Duodenal mucosa (tissue), 2 donors: Measurements from ENCODE around the gene FNDC11.

ENCODE experiments used
- H3K27ac ChIP-seq: one replicate; pipeline ENCODE4 v1.7.0; 2013; ENCODE audit warnings: low read depth, low read length
- H3K27me3 ChIP-seq, 2 donors: one replicate each; pipeline ENCODE4 v1.7.0; 2013; ENCODE audit warnings: low read length in 2 of 2, control low read depth in 1 of 2; ENCODE audit not compliant: insufficient read depth in 2 of 2, control insufficient read depth in 1 of 2
- H3K36me3 ChIP-seq, 2 donors: one replicate each; pipeline ENCODE4 v1.7.0; 2013; ENCODE audit warnings: low read length in 2 of 2, control low read depth in 1 of 2; ENCODE audit not compliant: insufficient read depth in 2 of 2, control insufficient read depth in 1 of 2
- H3K4me1 ChIP-seq, 2 donors: one replicate each; pipeline ENCODE4 v1.7.0; 2013; ENCODE audit warnings: low read length in 2 of 2, control low read depth in 1 of 2; ENCODE audit not compliant: insufficient read depth in 2 of 2, control insufficient read depth in 1 of 2
- H3K4me3 ChIP-seq, 2 donors: one replicate each; pipeline ENCODE4 v1.7.0; 2013; ENCODE audit warnings: low read length in 2 of 2, low read depth in 1 of 2
- H3K9ac ChIP-seq, 2 donors: one replicate each; pipeline ENCODE4 v1.7.0; 2013; ENCODE audit warnings: low read length in 2 of 2, low read depth in 1 of 2
- H3K9me3 ChIP-seq, 2 donors: one replicate each; pipeline ENCODE4 v1.7.0; 2013; ENCODE audit warnings: low read length in 2 of 2, control low read depth in 1 of 2; ENCODE audit not compliant: control insufficient read depth in 1 of 2

Gene FNDC11

DNA sequence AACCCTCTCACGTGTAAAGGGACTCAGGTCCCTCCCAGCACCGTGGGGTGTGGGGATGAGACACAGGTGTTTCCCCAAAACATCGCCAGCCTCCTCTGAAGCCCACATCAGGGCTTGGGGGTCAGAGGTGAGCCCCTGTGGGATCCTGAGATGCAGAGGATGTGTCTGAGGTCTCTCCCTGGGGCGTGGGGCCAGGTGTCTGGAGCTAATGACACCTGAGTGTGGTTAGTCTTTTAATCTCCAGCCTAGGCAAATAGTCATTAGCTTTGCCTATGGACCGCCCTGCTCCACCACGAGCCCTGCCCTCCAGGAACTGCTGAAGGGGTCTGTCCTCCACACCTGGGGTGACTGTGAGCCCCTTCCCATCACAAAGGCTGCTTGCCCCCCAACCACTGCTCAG is 8.1 kb upstream of the FNDC11 start:
- no peak overlapping the region for H3K9ac ChIP-seq
- no peak overlapping the region for H3K4me3 ChIP-seq
- no peaks in the 10 kb centered on the region for H3K36me3 ChIP-seq
- H3K27ac ChIP-seq, result no peak overlapping the region
- no peaks in the 10 kb centered on the region for H3K9me3 ChIP-seq
- peaks cover 40 to 43% of the 10 kb centered on the region in 2 donors for H3K27me3 ChIP-seq
- H3K4me1 ChIP-seq, result peaks cover 0 to 18% of the 10 kb centered on the region in 2 donors

DNA sequence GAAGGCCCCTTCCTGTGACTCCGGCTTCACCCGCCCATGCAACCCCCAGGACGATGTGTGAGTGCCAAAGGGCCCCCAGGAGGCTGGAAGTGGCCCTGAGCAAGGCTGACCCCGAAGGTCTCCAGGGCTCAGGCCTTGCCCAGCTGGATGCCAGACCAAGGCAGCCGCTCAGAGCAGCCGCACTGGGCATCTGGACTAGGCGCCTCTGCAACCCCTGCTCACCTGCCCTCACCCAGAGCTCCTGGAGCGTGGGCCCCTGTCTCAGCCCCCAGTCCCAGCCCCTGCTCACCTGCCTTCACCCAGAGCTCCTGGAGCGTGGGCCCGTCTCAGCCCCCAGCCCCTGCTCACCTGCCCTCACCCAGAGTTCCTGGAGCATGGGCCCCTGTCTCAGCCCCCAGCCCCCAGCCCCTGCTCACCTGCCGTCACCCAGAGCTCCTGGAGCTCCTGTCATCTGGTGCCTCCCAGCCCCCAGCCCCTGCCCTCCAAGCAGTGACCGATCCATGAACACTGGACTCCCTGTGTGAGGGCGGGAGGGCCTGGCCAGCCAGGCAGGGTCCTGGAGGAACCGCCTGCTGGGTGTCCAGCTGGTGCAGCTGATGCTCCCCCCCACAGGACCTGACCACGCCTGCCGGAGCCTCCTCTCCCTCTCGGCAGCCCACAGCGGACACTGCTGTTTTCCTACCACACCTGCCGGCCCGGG is 7.6 kb upstream of the FNDC11 start:
- Histone ChIP-seq H3K4me1 (peaks cover 0 to 18% of the 10 kb centered on the region in 2 donors), H3K27me3 (peaks cover 40 to 43% of the 10 kb centered on the region in 2 donors), H3K27ac (no peak overlapping the region), H3K36me3 (no peaks in the 10 kb centered on the region), H3K9ac (no peak overlapping the region), H3K9me3 (no peaks in the 10 kb centered on the region), H3K4me3 (no peak overlapping the region)

DNA sequence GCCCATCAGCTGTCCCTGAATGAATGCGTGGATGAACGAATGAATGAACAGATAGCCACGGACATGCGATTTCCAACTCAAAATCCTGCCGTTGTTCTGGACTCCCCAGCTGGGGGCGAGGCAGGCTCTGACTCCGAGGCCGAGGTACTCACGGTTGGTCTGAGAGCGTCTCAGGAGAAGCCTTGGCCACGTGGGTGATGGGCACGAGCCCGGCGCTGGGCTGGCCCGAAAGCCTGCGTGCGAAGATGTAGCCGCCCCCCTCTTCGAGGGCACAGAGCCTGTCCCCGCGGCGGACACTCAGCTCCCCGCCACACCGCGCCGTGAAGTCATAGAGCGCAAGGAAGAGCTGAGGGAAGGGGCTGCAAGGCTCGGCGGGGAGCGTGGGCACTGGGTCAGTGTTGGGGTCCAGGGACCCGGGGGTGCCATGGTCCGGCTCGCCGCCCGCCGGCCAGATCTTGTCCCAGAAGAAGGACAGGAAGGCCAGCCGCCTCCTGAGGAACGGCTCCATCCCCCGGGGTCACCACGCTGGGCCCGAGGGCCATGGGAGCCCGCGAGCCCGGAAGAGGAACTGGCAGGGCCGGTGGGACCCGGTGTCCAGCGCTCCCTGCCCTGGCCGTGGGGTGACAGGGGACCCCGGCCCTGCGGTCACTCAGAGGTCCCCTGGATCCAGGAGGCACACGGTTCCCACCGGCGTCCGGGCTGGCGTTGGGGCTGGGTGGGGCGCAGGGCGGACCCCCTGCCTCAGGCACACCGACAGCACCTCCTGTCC is 6.8 kb upstream of the FNDC11 start:
- H3K27ac ChIP-seq, result no peak overlapping the region
- no peaks in the 10 kb centered on the region for H3K36me3 ChIP-seq
- H3K4me3 ChIP-seq, result no peak overlapping the region
- H3K9ac ChIP-seq, result no peak overlapping the region
- peaks cover 0 to 18% of the 10 kb centered on the region in 2 donors for H3K4me1 ChIP-seq
- H3K9me3 ChIP-seq, result no peaks in the 10 kb centered on the region
- H3K27me3 ChIP-seq, result peaks cover 40 to 43% of the 10 kb centered on the region in 2 donors

DNA sequence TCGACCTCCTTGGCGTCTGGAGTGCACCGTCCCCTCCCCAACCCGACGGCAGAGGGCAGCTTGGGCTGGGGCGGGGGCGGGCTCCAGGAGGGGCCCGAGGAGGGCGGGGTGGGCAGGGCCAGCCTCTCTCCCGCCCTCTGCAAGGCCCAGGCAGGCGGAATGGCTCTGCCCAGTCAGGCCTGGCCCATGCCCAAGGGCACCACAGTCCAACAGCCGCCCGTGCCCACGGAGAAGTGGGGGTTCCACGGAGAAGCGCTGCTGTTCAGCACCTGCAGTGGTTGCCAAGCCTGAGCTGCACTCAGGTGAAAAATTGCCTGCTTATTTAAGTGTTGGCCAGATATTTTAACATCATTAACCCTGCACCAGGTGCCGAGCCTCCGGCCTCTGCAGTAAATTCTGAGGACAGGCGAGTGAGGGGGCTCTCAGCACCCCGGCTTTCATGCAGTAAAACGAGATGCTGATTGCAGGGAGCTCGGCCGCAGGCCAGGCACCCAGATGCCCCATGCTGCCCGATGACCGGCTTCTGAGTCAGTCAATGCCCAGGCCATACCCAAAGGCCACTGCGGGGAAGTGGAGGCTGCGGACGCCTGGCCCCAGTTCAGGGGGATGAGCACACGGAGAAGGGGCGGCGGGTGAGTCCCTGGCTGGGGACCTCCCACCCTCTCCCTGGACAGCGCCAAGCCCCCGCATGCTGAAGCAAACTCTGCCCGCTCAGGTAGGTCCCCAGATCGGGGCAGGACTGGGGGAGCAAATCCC is 6.1 kb upstream of the FNDC11 start, which contains the start of gene SRMS:
TSS of gene SRMS (minus strand) at position 25 of the 756 bp plus-strand sequence. CDS start 286 bp downstream, outside the sequence.
- Histone ChIP-seq H3K9ac (no peak within 1 kb of the TSS), H3K4me1 (peaks cover 0 to 23% of the 10 kb centered on the region in 2 donors), H3K9me3 (no peaks in the 10 kb centered on the region), H3K27me3 (peaks cover 40 to 43% of the 10 kb centered on the region in 2 donors), H3K4me3 (no peak within 1 kb of the TSS), H3K27ac (no peak within 1 kb of the TSS), H3K36me3 (no peaks in the 10 kb centered on the region)

DNA sequence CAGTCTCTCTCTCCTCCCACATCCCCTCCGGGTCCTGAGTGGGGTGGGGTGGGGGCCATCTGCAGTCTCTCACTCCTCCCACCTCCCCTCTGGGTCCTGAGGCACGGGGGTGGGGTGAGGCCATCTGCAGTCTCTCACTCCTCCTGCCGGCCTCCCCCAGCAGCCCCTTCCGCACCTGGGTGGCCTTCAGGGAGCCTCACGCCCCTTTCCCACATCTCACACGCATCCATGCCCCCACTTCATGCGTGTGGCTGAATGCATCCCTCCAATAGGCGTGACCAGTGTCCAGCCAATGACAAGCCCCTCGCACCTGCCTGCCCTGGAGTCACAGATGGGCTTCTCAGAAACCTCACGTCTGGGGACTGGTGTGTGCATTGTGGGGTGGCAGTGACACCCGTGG is 5.4 kb upstream of the FNDC11 start:
- Histone ChIP-seq H3K27me3 (peaks cover 40 to 43% of the 10 kb centered on the region in 2 donors), H3K9me3 (no peaks in the 10 kb centered on the region), H3K9ac (no peak overlapping the region), H3K27ac (no peak overlapping the region), H3K36me3 (no peaks in the 10 kb centered on the region), H3K4me3 (no peak overlapping the region), H3K4me1 (peaks cover 0 to 23% of the 10 kb centered on the region in 2 donors)

DNA sequence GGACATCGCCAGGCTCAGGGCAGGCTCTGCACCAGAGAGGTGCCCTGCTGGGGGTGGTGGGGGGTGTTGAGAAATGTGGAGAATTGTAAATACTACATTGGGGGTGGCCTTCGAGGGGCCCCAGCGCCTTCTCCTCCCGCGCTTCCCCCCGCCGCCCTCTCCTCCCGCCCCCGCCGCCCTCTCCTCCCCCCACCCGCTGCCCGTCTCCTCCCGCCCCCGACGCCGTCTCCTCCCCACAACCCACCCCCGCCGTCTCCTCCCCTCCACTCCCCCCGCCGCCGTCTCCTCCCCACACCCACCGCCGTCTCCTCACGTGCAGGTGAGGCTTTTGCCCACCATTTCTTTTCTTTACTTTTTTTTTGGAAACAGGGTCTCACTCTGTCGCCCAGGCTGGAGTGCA is 4.9 kb upstream of the FNDC11 start:
- Histone ChIP-seq H3K27me3 (peaks cover 37 to 40% of the 10 kb centered on the region in 2 donors), H3K27ac (no peak overlapping the region), H3K9me3 (no peaks in the 10 kb centered on the region), H3K36me3 (no peaks in the 10 kb centered on the region), H3K4me3 (no peak overlapping the region), H3K4me1 (peaks cover 0 to 23% of the 10 kb centered on the region in 2 donors), H3K9ac (no peak overlapping the region)

DNA sequence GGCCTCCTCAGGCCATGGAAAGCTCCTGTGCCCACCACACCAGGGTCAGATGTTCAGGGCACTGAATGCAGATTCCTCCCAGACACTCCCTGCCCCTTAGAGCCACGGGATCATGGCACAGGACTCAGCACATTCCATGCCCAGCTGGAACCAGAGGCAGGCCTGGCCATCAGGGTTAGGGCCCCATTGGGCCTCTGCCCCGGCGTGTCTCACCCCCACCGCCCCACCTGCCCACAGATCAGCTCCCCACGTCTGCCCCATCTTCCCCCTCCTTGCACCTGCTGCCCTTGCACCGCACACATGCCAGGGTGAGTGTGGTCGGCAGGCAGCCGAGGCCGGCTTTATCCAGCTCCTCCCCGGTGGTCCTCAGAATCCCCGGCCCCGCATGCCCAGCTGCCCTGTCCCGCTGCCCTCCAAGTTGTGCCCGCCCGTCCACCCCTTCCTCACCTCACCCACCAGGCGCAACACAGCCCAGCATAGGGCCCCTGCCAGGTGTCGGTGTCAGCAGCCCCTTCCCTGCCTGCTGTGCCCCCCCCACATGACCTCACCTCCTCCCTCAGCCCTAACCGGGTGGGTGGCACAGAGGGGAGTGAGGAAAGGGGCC is 4.2 kb upstream of the FNDC11 start:
- Histone ChIP-seq H3K9me3 (no peaks in the 10 kb centered on the region), H3K27ac (no peak overlapping the region), H3K4me1 (peaks cover 4 to 20% of the 10 kb centered on the region in 2 donors), H3K36me3 (no peaks in the 10 kb centered on the region), H3K27me3 (peaks cover 33% of the 10 kb centered on the region in 2 donors), H3K4me3 (no peak overlapping the region), H3K9ac (no peak overlapping the region)

DNA sequence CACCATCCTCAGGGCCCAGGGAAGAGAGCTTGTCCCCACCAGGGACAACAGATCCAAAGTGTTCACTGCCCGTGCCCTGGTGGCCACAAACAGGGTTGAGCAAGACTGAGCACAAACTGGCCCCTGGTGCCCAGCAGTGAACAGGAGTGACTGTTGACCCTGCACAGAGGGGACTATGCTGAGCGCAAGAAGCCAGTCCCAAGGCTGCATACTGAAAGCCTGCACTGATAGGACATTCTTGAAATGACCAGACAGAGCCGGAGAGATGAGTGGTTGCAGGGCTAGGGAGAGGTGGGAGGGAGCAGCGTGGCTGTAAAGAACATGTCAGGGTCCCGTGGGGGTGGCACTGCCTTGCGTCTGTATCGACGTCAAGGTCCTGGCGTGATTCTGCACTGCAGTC is 2.9 kb upstream of the FNDC11 start:
- Histone ChIP-seq H3K9ac (no peak overlapping the region), H3K27ac (no peak overlapping the region), H3K36me3 (no peaks in the 10 kb centered on the region), H3K4me3 (no peak overlapping the region), H3K4me1 (peaks cover 4 to 9% of the 10 kb centered on the region in 2 donors), H3K9me3 (no peaks in the 10 kb centered on the region), H3K27me3 (peaks cover 30 to 31% of the 10 kb centered on the region in 2 donors)

DNA sequence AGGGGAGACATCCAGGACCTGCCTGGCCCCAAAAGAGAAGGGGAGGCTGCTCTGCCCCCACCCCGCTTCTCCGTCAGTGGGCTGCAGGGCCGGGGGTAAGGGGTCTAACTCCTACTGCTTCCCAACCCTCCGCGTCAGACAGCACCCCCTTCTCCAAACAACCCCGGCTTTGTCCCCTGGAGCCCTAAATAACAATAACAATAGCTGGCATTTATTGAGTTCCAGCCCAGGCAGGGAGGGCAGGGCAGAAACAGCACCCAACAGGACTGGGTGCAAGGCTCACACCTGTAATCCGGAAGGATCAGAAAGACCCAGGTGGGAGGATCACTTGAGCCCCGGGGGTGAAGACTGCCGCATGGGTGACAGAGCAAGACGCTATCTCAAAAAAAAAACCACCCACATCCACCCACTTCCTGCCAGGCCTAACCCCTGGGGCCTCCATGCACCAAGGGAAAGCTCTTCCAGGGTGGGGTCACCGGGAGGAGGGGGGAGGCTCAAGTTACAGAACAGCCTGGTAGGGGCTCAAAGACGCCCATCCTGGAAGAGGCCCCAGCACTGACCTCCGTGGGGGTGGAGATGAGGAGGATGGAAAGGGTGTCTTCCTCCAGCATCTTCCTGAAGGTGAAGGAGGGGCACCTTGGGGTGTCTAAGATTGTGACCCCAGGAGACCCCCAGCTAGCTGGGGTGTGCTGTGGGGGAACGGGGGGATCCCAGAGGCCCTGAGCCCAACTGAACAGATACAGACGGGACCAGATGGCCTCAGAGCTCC is 1.3 kb upstream of the FNDC11 start:
- no peaks in the 10 kb centered on the region for H3K36me3 ChIP-seq
- no peaks in the 10 kb centered on the region for H3K9me3 ChIP-seq
- peaks cover 4 to 9% of the 10 kb centered on the region in 2 donors for H3K4me1 ChIP-seq
- no peak overlapping the region for H3K4me3 ChIP-seq
- peaks cover 17 to 22% of the 10 kb centered on the region in 2 donors for H3K27me3 ChIP-seq
- no peak overlapping the region for H3K27ac ChIP-seq
- no peak overlapping the region for H3K9ac ChIP-seq
